ENCODE data around the gene NFATC4.

Gene NFATC4

GRCh38 chr14:24407608-24408325 is 39.8 kb downstream of the NFATC4 start:
- no peak for DNase-seq (ENCODE audit: low read depth in 2 of 2, low spot score in 1 of 2)

GRCh38 chr14:24408764-24409163 is 40.8 kb downstream of the NFATC4 start:
- no peak for DNase-seq (ENCODE audit: low read depth in 2 of 2, low spot score in 1 of 2)

GRCh38 chr14:24409192-24409591 is 41.2 kb downstream of the NFATC4 start:
- no peak for DNase-seq (ENCODE audit: low read depth in 2 of 2, low spot score in 1 of 2)

- DNase-seq (ENCODE audit: low read depth in 2 of 2, low spot score in 1 of 2) = no peak
Observed at GRCh38 chr14:24409956-24410355, 42.0 kb downstream of the NFATC4 start.

GRCh38 chr14:24411443-24412389 is 43.7 kb downstream of the NFATC4 start:
- DNase-seq (ENCODE audit: low read depth in 2 of 2, low spot score in 1 of 2) = no peak

GRCh38 chr14:24414077-24414476 is 46.1 kb downstream of the NFATC4 start:
- DNase-seq (ENCODE audit: low read depth in 2 of 2, low spot score in 1 of 2) = no peak

- no peak for DNase-seq (ENCODE audit: low read depth in 2 of 2, low spot score in 1 of 2)
Observed at GRCh38 chr14:24414732-24415420, 46.9 kb downstream of the NFATC4 start.

- no peak for DNase-seq (ENCODE audit: low read depth in 2 of 2, low spot score in 1 of 2)
Observed at GRCh38 chr14:24415421-24416253, 47.7 kb downstream of the NFATC4 start.

GRCh38 chr14:24416254-24416931 is 48.4 kb downstream of the NFATC4 start:
- DNase-seq (ENCODE audit: low read depth in 2 of 2, low spot score in 1 of 2) = no peak

- DNase-seq (ENCODE audit: low read depth in 2 of 2, low spot score in 1 of 2) = no peak
Observed at GRCh38 chr14:24416932-24417619, 49.1 kb downstream of the NFATC4 start.

- no peak for DNase-seq (ENCODE audit: low read depth in 2 of 2, low spot score in 1 of 2)
Observed at GRCh38 chr14:24417832-24418491, 50.0 kb downstream of the NFATC4 start.

GRCh38 chr14:24418492-24418873 is 50.5 kb downstream of the NFATC4 start:
- no peak for DNase-seq (ENCODE audit: low read depth in 2 of 2, low spot score in 1 of 2)

GRCh38 chr14:24422261-24422660 is 54.3 kb downstream of the NFATC4 start:
- DNase-seq (ENCODE audit: low read depth in 2 of 2, low spot score in 1 of 2) = no peak

- DNase-seq (ENCODE audit: low read depth in 2 of 2, low spot score in 1 of 2) = no peak
Observed at GRCh38 chr14:24422694-24423601, 55.0 kb downstream of the NFATC4 start.

- DNase-seq (ENCODE audit: low read depth in 2 of 2, low spot score in 1 of 2) = no peak
Observed at GRCh38 chr14:24425704-24426103, 57.7 kb downstream of the NFATC4 start.

- DNase-seq (ENCODE audit: low read depth in 2 of 2, low spot score in 1 of 2) = no peak
Observed at GRCh38 chr14:24426150-24426911, 58.3 kb downstream of the NFATC4 start.

GRCh38 chr14:24426912-24427536 is 59.0 kb downstream of the NFATC4 start:
- no peak for DNase-seq (ENCODE audit: low read depth in 2 of 2, low spot score in 1 of 2)
